ENCODE measurements around the gene ABO. TPM values are rescaled to one million over a fixed set of nuclear protein-coding genes. Genes with fewer than 3 reads are reported as not detected.

Gene ABO
- total RNA-seq (1 to 10 TPM in 2 of 5 experiments, not detected in 3; 1.7 to 3.3 TPM), polyA plus RNA-seq (not detected), total RNA-seq (not detected)

DNA sequence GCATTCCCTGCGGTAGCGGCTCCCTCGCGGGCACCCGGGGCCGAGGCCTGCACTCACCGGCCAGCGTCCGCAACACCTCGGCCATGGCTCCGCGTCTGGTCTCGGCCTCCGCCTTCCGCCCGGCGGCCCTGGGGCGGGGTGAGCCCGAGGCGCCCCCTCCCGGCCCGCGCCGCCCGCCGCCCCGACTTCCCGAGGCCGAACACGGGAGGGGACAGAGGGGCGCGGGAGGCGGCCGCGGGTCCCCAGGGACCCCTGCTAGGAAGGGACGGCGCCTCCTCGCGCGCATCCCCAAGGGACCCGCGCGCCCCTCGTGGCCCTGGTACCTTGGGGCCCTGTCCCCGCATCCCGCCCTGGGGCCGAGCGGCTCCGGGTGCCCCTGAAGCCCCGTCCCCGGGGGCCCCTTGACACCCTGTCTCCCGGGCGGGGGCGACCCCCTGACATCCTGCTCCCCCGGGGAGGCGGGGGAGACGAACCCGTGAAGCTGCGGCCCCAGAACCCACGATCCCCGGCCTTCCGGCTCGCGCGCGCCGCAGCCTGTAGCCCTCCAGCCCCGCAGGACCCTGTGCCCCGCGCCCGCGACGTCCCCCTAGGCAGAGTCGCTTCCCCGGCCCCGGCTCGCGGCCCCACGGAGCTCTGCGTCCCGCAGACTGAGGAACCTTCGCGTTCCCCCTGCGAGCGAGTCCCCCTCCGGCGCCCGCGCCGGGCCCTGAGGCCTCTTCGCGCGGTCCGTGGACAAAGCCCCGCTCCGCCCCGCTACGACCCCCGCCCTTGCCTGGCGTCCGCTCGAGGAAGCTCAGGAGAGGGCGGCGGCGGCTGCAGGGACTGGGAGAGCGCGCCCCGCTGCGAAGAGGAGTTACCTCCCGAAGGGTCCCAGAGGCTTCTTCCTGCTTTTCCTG lies at the start of gene ABO:
Gene ABO (minus strand): TSS at position 97 of the 896 bp plus-strand sequence.
- DNase-seq = peak in 1 of 9 donors; percentile 33
- H3K4me1 Mint-ChIP-seq = peaks cover 0 to 14% (median 4%) of the 10 kb centered on the region in 7 donors
- peak within 1 kb of the TSS in 6 of 10 donors; percentile 4 to 64 (median 30) for H3K4me3 Mint-ChIP-seq
- Histone ChIP-seq H3K27ac (ENCODE audit: low read depth, low read length) (no peak within 1 kb of the TSS), H3K36me3 (ENCODE audit: control insufficient read depth in 2 of 3, insufficient read depth in 3 of 3, low read length in 3 of 3) (no peaks in the 10 kb centered on the region), H3K27me3 (ENCODE audit: control insufficient read depth in 2 of 2, insufficient read depth in 2 of 2, low read length in 2 of 2) (no peaks in the 10 kb centered on the region), H3K4me1 (ENCODE audit: control insufficient read depth in 2 of 2, insufficient read depth in 2 of 2, low read length in 2 of 2) (no peaks in the 10 kb centered on the region), H3K9me3 (ENCODE audit: control insufficient read depth in 2 of 3, low read length in 3 of 3) (peaks cover 0 to 6% (median 0%) of the 10 kb centered on the region in 3 experiments), H3K4me3 (ENCODE audit: low read length) (no peak within 1 kb of the TSS)
- POLR2A ChIA-PET = no interaction called here
- ATAC-seq = peak; percentile 48
- H3K27ac Mint-ChIP-seq = peak within 1 kb of the TSS in 1 of 9 donors; percentile 66
- H3K27me3 Mint-ChIP-seq = peaks cover 36 to 60% (median 49%) of the 10 kb centered on the region in 5 donors
- H3K36me3 Mint-ChIP-seq = peaks cover 0 to 2% (median 0%) of the 10 kb centered on the region in 5 donors
- H3K9me3 Mint-ChIP-seq = peaks cover 0 to 20% (median 6%) of the 10 kb centered on the region in 11 donors
- CTCF ChIA-PET = no interaction called here
- intact Hi-C loops (cut with micrococcal nuclease) = loop anchor here in 1 of 2 donors (2.0 kb wide), 1 partner anchor 37 kb away; no protein-coding TSS in a partner anchor

DNA sequence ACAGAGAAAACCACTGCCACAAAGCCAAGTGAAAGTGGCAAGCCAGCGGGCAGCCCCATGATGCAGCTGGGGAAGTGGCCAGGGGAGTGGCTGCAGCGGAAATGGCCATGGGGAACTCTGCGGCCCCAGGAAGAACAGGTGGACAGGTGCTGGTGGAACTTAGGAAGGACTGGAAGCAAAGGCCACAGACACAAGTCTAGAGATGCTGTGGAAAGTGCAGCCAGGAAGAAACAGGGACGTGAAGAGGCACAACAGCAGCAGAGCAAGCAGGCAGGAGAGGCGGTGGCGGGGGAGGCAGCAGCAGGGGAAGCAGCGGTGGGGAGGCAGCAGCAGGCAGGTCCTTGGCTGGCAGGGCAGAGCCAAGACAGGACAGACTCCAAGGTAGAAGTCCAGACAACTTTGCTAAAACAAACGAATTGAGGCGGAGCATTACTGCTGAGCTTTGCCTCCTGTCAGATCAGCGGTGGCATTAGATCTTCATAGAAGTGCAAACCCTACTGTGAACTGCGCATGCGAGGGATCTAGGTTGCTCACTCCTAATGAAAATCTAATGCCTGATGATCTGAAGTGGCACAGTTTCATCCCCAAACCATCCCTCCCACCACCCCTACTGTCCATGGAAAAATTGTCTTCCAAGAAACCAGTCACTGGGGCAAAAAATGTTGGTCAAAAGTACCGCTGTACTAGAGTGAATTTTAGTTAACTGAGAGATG lies 49.1 kb upstream of the ABO start:
- H3K27ac ChIP-seq (ENCODE audit: low read depth, low read length) = no peak overlapping the region
- no peak overlapping the region for H3K4me3 Mint-ChIP-seq
- H3K27ac Mint-ChIP-seq = peak overlapping the region in 2 of 9 donors; percentile 18 to 28
- H3K36me3 ChIP-seq (ENCODE audit: control insufficient read depth in 2 of 3, insufficient read depth in 3 of 3, low read length in 3 of 3) = peaks cover 0 to under 1% (median 0%) of the 10 kb centered on the region in 3 experiments
- no peaks in the 10 kb centered on the region for H3K9me3 Mint-ChIP-seq
- peaks cover 0 to 4% (median 0%) of the 10 kb centered on the region in 5 donors for H3K36me3 Mint-ChIP-seq
- no peaks in the 10 kb centered on the region for H3K4me1 ChIP-seq (ENCODE audit: control insufficient read depth in 2 of 2, insufficient read depth in 2 of 2, low read length in 2 of 2)
- no peak for ATAC-seq
- H3K4me3 ChIP-seq (ENCODE audit: low read length) = no peak overlapping the region
- H3K27me3 Mint-ChIP-seq = no peaks in the 10 kb centered on the region
- intact Hi-C loops (cut with micrococcal nuclease) = no loop called here
- CTCF ChIA-PET = no interaction called here
- H3K4me1 Mint-ChIP-seq = peaks cover 0 to 19% (median 5%) of the 10 kb centered on the region in 7 donors
- H3K9me3 ChIP-seq (ENCODE audit: control insufficient read depth in 2 of 3, low read length in 3 of 3) = no peaks in the 10 kb centered on the region
- no peaks in the 10 kb centered on the region for H3K27me3 ChIP-seq (ENCODE audit: control insufficient read depth in 2 of 2, insufficient read depth in 2 of 2, low read length in 2 of 2)
- POLR2A ChIA-PET = no interaction called here
- DNase-seq = no peak

DNA sequence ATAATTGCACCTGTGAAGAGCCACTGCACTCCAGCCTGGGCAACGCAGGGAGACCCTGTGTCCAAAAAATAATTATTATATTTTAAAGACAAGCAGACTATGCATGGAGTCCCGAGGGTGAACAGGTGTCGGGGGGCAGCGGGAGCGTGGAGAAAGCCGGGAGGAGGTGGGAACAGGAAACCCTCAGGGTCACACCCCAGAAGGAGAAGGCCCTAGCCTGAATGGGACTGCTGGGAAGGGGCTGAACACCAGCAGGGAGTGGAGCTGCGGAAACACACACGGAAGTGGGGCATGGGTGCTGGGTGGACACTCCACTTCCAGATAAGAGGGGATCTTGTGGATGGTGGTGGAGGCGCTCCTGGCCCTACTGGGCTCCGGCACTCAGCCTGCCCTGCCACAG lies 48.2 kb upstream of the ABO start:
- no peaks in the 10 kb centered on the region for H3K27me3 ChIP-seq (ENCODE audit: control insufficient read depth in 2 of 2, insufficient read depth in 2 of 2, low read length in 2 of 2)
- DNase-seq (no peak), ATAC-seq (no peak)
- H3K9me3 ChIP-seq (ENCODE audit: control insufficient read depth in 2 of 3, low read length in 3 of 3) = no peaks in the 10 kb centered on the region
- Mint-ChIP-seq H3K4me1 (peaks cover 0 to 11% (median 0%) of the 10 kb centered on the region in 7 donors), H3K9me3 (no peaks in the 10 kb centered on the region), H3K27ac (peak overlapping the region in 1 of 9 donors; percentile 28), H3K4me3 (no peak overlapping the region), H3K27me3 (no peaks in the 10 kb centered on the region), H3K36me3 (peaks cover 0 to 4% (median 0%) of the 10 kb centered on the region in 5 donors)
- H3K27ac ChIP-seq (ENCODE audit: low read depth, low read length) = no peak overlapping the region
- H3K36me3 ChIP-seq (ENCODE audit: control insufficient read depth in 2 of 3, insufficient read depth in 3 of 3, low read length in 3 of 3) = no peaks in the 10 kb centered on the region
- ChIA-PET CTCF (no interaction called here), POLR2A (no interaction called here)
- H3K4me3 ChIP-seq (ENCODE audit: low read length) = no peak overlapping the region
- H3K4me1 ChIP-seq (ENCODE audit: control insufficient read depth in 2 of 2, insufficient read depth in 2 of 2, low read length in 2 of 2) = no peaks in the 10 kb centered on the region
- intact Hi-C loops (cut with micrococcal nuclease) = no loop called here

DNA sequence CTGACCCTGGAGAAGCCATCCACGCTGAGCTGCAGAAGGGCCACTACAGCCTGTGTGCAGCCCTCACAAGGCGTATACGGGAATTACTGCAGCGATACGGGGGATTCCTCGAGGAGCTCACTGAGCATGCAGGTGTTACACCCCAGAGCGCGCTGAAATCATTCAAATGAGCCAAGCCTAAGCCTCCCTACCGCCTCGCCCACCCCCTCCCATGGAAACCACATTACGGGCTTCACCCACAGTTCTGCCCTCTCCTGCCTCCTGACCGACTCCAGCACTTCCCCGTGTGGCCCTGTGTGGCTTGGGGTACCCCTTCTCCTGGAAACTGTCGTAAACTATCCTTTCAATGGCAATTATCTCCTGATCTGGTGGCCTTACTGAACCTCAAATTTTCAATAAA lies 47.7 kb upstream of the ABO start:
- no peak overlapping the region for H3K27ac Mint-ChIP-seq
- H3K27me3 Mint-ChIP-seq = no peaks in the 10 kb centered on the region
- DNase-seq = no peak
- Histone ChIP-seq H3K27me3 (ENCODE audit: control insufficient read depth in 2 of 2, insufficient read depth in 2 of 2, low read length in 2 of 2) (no peaks in the 10 kb centered on the region), H3K36me3 (ENCODE audit: control insufficient read depth in 2 of 3, insufficient read depth in 3 of 3, low read length in 3 of 3) (no peaks in the 10 kb centered on the region), H3K9me3 (ENCODE audit: control insufficient read depth in 2 of 3, low read length in 3 of 3) (no peaks in the 10 kb centered on the region), H3K4me1 (ENCODE audit: control insufficient read depth in 2 of 2, insufficient read depth in 2 of 2, low read length in 2 of 2) (no peaks in the 10 kb centered on the region), H3K4me3 (ENCODE audit: low read length) (no peak overlapping the region), H3K27ac (ENCODE audit: low read depth, low read length) (no peak overlapping the region)
- no peak overlapping the region for H3K4me3 Mint-ChIP-seq
- peaks cover 0 to 3% (median 0%) of the 10 kb centered on the region in 5 donors for H3K36me3 Mint-ChIP-seq
- ATAC-seq = no peak
- no peaks in the 10 kb centered on the region for H3K9me3 Mint-ChIP-seq
- peaks cover 0 to 11% (median 0%) of the 10 kb centered on the region in 7 donors for H3K4me1 Mint-ChIP-seq
- CTCF ChIA-PET = no interaction called here
- POLR2A ChIA-PET = no interaction called here
- intact Hi-C loops (cut with micrococcal nuclease) = no loop called here

DNA sequence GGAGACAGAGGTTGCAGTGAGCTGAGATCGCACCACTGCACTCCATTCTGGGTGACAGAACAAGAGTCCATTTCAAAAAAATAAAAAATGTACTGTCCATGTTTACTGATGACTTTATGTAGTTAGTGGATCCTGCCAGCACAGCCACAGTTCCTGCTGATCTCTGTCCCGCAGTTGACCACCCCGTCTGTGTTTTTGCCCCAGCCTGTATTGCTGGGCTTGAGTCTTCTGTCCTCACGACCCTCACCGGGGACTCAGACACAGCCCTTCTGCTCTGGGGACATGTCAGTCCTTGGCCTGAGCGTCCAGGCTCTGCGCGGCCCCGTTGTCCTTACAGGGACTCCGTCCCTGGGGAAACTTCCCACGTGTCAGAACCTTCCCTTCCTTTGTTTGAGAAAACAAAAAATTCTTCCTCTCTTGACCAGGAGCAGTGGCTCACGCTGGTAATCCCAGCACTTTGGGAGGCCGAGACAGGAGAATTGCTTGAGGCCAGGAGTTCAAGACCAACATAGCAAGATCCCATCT lies 46.5 kb upstream of the ABO start:
- H3K27ac ChIP-seq (ENCODE audit: low read depth, low read length) = no peak overlapping the region
- H3K36me3 ChIP-seq (ENCODE audit: control insufficient read depth in 2 of 3, insufficient read depth in 3 of 3, low read length in 3 of 3) = no peaks in the 10 kb centered on the region

DNA sequence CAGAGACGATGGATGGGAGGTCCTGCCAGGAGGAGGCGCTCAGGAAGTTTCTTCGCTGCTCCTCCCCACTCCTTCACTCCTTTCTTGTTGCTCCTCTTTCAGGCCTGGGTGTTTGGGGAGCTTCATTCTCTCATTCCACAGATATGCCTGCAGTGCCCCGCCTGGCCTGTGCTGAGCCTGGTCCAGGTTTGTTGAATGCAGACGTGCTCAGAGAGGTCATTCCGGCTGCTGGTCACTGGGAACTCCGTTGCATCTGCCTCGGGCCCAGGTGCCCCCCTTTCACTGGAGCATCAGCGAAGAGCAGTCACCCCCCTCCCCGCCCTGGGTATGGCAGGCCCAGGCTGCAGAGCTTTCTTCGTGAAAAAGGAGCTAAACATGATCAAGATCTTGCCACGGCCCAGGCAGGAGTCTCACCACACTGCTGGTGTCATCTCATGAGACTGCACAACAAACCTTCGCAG lies 45.5 kb upstream of the ABO start:
- peaks cover 0 to 3% (median 0%) of the 10 kb centered on the region in 5 donors for H3K27me3 Mint-ChIP-seq
- Histone ChIP-seq H3K27ac (ENCODE audit: low read depth, low read length) (no peak overlapping the region), H3K4me1 (ENCODE audit: control insufficient read depth in 2 of 2, insufficient read depth in 2 of 2, low read length in 2 of 2) (no peaks in the 10 kb centered on the region), H3K36me3 (ENCODE audit: control insufficient read depth in 2 of 3, insufficient read depth in 3 of 3, low read length in 3 of 3) (no peaks in the 10 kb centered on the region), H3K9me3 (ENCODE audit: control insufficient read depth in 2 of 3, low read length in 3 of 3) (no peaks in the 10 kb centered on the region), H3K4me3 (ENCODE audit: low read length) (no peak overlapping the region), H3K27me3 (ENCODE audit: control insufficient read depth in 2 of 2, insufficient read depth in 2 of 2, low read length in 2 of 2) (no peaks in the 10 kb centered on the region)
- POLR2A ChIA-PET = no interaction called here
- ATAC-seq (no peak), DNase-seq (peak in 1 of 9 donors; percentile 15)
- no peak overlapping the region for H3K27ac Mint-ChIP-seq
- H3K9me3 Mint-ChIP-seq = peaks cover 0 to 2% (median 0%) of the 10 kb centered on the region in 11 donors
- peaks cover 0 to 7% (median 0%) of the 10 kb centered on the region in 7 donors for H3K4me1 Mint-ChIP-seq
- intact Hi-C loops (cut with micrococcal nuclease) = no loop called here
- H3K4me3 Mint-ChIP-seq = no peak overlapping the region
- CTCF ChIA-PET = no interaction called here
- H3K36me3 Mint-ChIP-seq = no peaks in the 10 kb centered on the region

More for the DNA sequence above, 46.5 kb upstream of the ABO start:
- H3K4me1 ChIP-seq (ENCODE audit: control insufficient read depth in 2 of 2, insufficient read depth in 2 of 2, low read length in 2 of 2) = no peaks in the 10 kb centered on the region
- H3K36me3 Mint-ChIP-seq = no peaks in the 10 kb centered on the region
- H3K4me3 Mint-ChIP-seq = no peak overlapping the region
- no peak overlapping the region for H3K27ac Mint-ChIP-seq
- no peaks in the 10 kb centered on the region for H3K9me3 Mint-ChIP-seq
- intact Hi-C loops (cut with micrococcal nuclease) = no loop called here
- H3K27me3 Mint-ChIP-seq = peaks cover 0 to 2% (median 0%) of the 10 kb centered on the region in 5 donors
- H3K27me3 ChIP-seq (ENCODE audit: control insufficient read depth in 2 of 2, insufficient read depth in 2 of 2, low read length in 2 of 2) = no peaks in the 10 kb centered on the region
- peaks cover 0 to 11% (median 0%) of the 10 kb centered on the region in 7 donors for H3K4me1 Mint-ChIP-seq
- ATAC-seq = no peak
- DNase-seq = peak in 1 of 9 donors; percentile 13
- no peak overlapping the region for H3K4me3 ChIP-seq (ENCODE audit: low read length)
- CTCF ChIA-PET = no interaction called here
- no peaks in the 10 kb centered on the region for H3K9me3 ChIP-seq (ENCODE audit: control insufficient read depth in 2 of 3, low read length in 3 of 3)
- POLR2A ChIA-PET = no interaction called here

Measured in naive thymus-derived CD4-positive, alpha-beta T cell (primary cell).